Astrocyte of the cerebellum (primary cell): ENCODE data around the gene ROCK2.

ENCODE experiments used
- DNase-seq: peaks from one replicate; pipeline ENCODE4 v3.0.0-alpha.2; 2011; ENCODE audit warnings: low read depth
- H3K4me3 ChIP-seq: 2 replicates; pipeline ENCODE4 v1.5.1; 2011; ENCODE audit warnings: mild to moderate bottlenecking, low read depth, low read length, moderate library complexity
- in situ Hi-C: cut with HindIII; loops from 2 replicates; pipeline ENCODE4 v1.10.0; 2017; ENCODE audit warnings: low sequenced_read_pairs
- TF ChIP-seq, protein P1 (sequence below): IDR thresholded peaks from 2 replicates; pipeline ENCODE4 v1.5.1; 2012; ENCODE audit warnings: low read length, low read depth, moderate library complexity, mild to moderate bottlenecking; ENCODE audit errors: missing control alignments

The ROCK2 gene

GRCh38 chr2:11388262-11389051 lies 44.0 kb upstream of the ROCK2 start:
- in situ Hi-C loops, result no loop called here
- no peak for DNase-seq
- TF ChIP-seq, protein P1, sequence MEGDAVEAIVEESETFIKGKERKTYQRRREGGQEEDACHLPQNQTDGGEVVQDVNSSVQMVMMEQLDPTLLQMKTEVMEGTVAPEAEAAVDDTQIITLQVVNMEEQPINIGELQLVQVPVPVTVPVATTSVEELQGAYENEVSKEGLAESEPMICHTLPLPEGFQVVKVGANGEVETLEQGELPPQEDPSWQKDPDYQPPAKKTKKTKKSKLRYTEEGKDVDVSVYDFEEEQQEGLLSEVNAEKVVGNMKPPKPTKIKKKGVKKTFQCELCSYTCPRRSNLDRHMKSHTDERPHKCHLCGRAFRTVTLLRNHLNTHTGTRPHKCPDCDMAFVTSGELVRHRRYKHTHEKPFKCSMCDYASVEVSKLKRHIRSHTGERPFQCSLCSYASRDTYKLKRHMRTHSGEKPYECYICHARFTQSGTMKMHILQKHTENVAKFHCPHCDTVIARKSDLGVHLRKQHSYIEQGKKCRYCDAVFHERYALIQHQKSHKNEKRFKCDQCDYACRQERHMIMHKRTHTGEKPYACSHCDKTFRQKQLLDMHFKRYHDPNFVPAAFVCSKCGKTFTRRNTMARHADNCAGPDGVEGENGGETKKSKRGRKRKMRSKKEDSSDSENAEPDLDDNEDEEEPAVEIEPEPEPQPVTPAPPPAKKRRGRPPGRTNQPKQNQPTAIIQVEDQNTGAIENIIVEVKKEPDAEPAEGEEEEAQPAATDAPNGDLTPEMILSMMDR, result no peak
- no peak overlapping the region for H3K4me3 ChIP-seq

DNA sequence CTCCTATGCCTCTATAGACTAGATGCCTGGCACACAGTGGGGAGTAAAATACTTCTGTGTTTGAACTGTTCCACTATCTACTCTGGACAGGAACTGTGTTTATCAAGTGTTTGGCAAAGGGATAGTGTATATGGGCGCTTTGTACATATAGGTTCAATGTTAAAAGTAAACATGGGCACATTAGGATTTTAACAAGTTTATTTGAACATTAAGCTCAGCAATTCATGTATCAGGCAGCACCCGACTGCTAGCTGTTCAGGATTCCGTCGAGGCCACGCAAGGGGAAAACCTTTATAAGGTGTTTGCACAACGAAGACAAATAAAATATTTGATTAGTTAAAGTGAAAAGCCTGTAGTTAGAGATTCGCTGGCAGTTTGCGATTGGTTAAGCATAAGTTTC lies 43.4 kb upstream of the ROCK2 start:
- DNase-seq, result no peak
- in situ Hi-C loops, result no loop called here
- H3K4me3 ChIP-seq, result no peak overlapping the region
- TF ChIP-seq, protein P1, result no peak

DNA sequence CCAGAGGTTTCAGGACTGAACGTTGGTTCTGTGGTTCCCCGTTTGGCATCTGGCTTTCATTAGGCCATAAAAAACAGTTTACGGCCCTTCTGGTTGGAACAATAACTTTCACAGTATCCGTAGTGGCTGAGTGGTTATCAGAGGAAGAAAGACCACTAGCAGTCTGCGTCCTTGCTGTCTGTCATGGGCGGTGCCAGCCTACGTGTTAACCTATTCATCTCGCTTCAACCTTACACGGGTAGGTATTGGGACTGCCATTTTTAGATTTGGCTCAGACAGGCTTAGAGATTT lies 42.6 kb upstream of the ROCK2 start:
- H3K4me3 ChIP-seq, result no peak overlapping the region
- no peak for DNase-seq
- in situ Hi-C loops, result no loop called here
- TF ChIP-seq, protein P1, result no peak

- in situ Hi-C loops, result no loop called here
- DNase-seq, result no peak
- TF ChIP-seq, protein P1, result no peak
- H3K4me3 ChIP-seq, result no peak overlapping the region
These were observed 41.4 kb upstream of the ROCK2 start for GRCh38 chr2:11385847-11386246.

DNA sequence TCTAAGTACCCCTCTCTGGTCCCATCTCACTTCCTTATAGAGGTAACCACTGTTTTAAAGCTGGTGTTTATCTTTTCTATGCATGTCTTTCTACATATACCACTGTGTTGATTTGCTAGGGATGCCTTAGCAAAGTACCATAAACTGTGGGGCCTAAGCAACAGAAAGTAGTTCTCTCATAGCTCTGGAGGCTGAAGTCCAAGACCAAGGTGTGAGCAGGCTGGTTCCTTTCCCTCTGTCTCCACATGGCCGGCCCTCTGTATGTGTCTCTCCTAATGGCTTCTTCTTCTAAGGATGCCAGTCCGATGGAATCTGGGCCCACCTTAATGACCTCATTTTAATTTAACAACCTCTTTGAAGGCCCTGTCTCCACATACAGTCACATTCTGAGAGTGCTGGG lies 40.8 kb upstream of the ROCK2 start:
- no peak overlapping the region for H3K4me3 ChIP-seq
- in situ Hi-C loops, result no loop called here
- DNase-seq, result no peak
- TF ChIP-seq, protein P1, result no peak

DNA sequence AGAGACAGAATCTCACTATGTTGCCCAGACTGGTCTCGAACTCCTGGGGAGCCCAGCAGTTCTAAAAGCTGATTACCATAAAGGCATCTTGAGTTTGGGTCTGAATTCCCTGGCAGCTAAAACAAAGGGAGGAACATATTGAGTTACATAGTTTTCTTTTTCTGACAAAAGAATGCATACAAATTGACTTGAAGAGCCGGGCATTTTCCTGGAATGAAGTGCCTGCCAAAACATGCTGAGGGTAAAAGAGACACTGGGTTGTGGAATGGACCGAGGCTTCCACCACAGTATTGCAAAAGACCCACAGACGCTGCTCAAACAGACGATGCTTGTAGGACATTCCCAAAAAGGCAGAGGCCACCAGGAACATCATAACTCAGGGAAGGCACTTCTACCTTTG lies 35.1 kb upstream of the ROCK2 start:
- TF ChIP-seq, protein P1, result no peak
- H3K4me3 ChIP-seq, result no peak overlapping the region
- DNase-seq, result peak; percentile 74
- in situ Hi-C loops, result no loop called here
